Osteocyte (in vitro differentiated cells): Measurements from ENCODE around the gene PTAR1. TPM values are rescaled to one million over a fixed set of nuclear protein-coding genes. Genes with fewer than 3 reads are reported as not detected.

Experiments used
- DNase-seq: peaks from one replicate; pipeline ENCODE4 v3.0.0; 2021; ENCODE audit warnings: mixed read lengths; ENCODE audit not compliant: unreplicated experiment; ENCODE audit errors: extremely low spot score
- H3K27ac Mint-ChIP-seq: one replicate; pipeline ENCODE4 v1.8.0; 2021; ENCODE audit warnings: mild to moderate bottlenecking, mixed read lengths; ENCODE audit not compliant: unreplicated experiment
- H3K27me3 Mint-ChIP-seq: one replicate; pipeline ENCODE4 v1.8.0; 2021; ENCODE audit warnings: mixed read lengths; ENCODE audit not compliant: unreplicated experiment
- H3K36me3 Mint-ChIP-seq: one replicate; pipeline ENCODE4 v1.8.0; 2021; ENCODE audit warnings: mixed read lengths; ENCODE audit not compliant: unreplicated experiment
- H3K4me1 Mint-ChIP-seq: one replicate; pipeline ENCODE4 v1.8.0; 2021; ENCODE audit warnings: mixed read lengths; ENCODE audit not compliant: unreplicated experiment
- H3K4me3 Mint-ChIP-seq: one replicate; pipeline ENCODE4 v1.8.0; 2021; ENCODE audit warnings: mild to moderate bottlenecking, moderate library complexity, mixed read lengths; ENCODE audit not compliant: unreplicated experiment
- H3K9me3 Mint-ChIP-seq: one replicate; pipeline ENCODE4 v1.8.0; 2021; ENCODE audit warnings: mixed read lengths; ENCODE audit not compliant: unreplicated experiment
- total RNA-seq: library from RNA; stranded (reverse); gene quantifications from 2 replicates; pipeline ENCODE4 v1.2.1, GENCODE V29; 2021
- TF ChIP-seq, protein P1 (sequence below): fragments of 200-600 bp; sonication (generic); IDR thresholded peaks from 2 replicates; pipeline ENCODE4 v1.5.0; 2021; ENCODE audit warnings: antibody characterized with exemption, mild to moderate bottlenecking, moderate library complexity

The PTAR1 gene
- total RNA-seq, 1 donor from 2014 or later = 48.8 TPM

GRCh38 chr9:69715825-69716224, 44.0 kb downstream of the PTAR1 start:
- DNase-seq = no peak
- H3K27ac Mint-ChIP-seq = no peak overlapping the region
- H3K4me3 Mint-ChIP-seq = no peak overlapping the region
- H3K27me3 Mint-ChIP-seq = no peaks in the 10 kb centered on the region
- peaks cover 6% of the 10 kb centered on the region for H3K4me1 Mint-ChIP-seq
- TF ChIP-seq, protein P1, sequence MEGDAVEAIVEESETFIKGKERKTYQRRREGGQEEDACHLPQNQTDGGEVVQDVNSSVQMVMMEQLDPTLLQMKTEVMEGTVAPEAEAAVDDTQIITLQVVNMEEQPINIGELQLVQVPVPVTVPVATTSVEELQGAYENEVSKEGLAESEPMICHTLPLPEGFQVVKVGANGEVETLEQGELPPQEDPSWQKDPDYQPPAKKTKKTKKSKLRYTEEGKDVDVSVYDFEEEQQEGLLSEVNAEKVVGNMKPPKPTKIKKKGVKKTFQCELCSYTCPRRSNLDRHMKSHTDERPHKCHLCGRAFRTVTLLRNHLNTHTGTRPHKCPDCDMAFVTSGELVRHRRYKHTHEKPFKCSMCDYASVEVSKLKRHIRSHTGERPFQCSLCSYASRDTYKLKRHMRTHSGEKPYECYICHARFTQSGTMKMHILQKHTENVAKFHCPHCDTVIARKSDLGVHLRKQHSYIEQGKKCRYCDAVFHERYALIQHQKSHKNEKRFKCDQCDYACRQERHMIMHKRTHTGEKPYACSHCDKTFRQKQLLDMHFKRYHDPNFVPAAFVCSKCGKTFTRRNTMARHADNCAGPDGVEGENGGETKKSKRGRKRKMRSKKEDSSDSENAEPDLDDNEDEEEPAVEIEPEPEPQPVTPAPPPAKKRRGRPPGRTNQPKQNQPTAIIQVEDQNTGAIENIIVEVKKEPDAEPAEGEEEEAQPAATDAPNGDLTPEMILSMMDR = no peak
- peaks cover 37% of the 10 kb centered on the region for H3K36me3 Mint-ChIP-seq
- H3K9me3 Mint-ChIP-seq = peaks cover 3% of the 10 kb centered on the region

DNA sequence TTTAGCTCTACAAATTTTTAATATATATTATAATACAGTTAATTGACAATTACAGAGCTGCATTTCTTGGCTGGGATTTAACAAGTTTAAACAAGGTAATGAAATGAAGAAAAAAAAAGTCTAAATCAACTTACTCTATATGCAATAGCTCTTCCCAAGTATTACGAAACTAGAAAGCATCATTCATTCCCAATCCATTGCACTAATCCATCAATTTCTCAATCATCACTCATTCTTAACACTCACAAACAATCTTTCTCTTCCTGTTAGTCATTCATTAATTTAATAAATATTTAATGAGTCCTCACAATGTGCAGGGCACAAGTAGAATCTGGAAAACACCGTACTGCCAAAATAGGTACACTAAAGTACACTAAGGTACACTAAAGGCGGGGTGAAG, 44.7 kb downstream of the PTAR1 start:
- no peak for DNase-seq
- no peak overlapping the region for H3K4me3 Mint-ChIP-seq
- no peak overlapping the region for H3K27ac Mint-ChIP-seq
- H3K4me1 Mint-ChIP-seq = peaks cover 6% of the 10 kb centered on the region
- TF ChIP-seq, protein P1 = no peak
- no peaks in the 10 kb centered on the region for H3K9me3 Mint-ChIP-seq
- H3K36me3 Mint-ChIP-seq = peaks cover 31% of the 10 kb centered on the region
- H3K27me3 Mint-ChIP-seq = no peaks in the 10 kb centered on the region

DNA sequence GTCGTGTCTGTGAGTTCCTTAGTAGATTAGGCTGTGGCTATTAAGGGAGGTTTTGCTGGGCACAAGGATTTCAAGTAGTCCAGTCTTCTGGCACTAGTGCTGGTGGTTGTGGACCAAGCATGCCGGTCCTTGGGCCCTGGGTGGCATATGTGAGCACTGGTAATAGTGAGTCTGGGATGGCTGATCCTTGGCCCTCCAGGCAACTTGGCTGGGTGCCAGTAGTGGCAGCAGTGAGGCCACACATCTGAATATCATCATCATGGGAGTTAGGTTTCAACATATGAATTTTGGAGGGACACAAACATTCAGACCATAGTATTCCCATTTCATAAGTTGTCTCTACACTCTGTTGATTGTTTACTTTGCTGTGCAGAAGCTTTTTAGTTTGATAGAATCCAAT, 62.3 kb downstream of the PTAR1 start:
- Mint-ChIP-seq H3K27me3 (peaks cover 2% of the 10 kb centered on the region), H3K36me3 (peaks cover 13% of the 10 kb centered on the region), H3K4me1 (no peaks in the 10 kb centered on the region), H3K27ac (no peak overlapping the region), H3K9me3 (peaks cover 49% of the 10 kb centered on the region), H3K4me3 (no peak overlapping the region)
- TF ChIP-seq, protein P1 = no peak
- no peak for DNase-seq

- Mint-ChIP-seq H3K27me3 (peaks cover 2% of the 10 kb centered on the region), H3K4me3 (no peak overlapping the region), H3K36me3 (peaks cover 11% of the 10 kb centered on the region), H3K4me1 (no peaks in the 10 kb centered on the region), H3K9me3 (peaks cover 46% of the 10 kb centered on the region), H3K27ac (no peak overlapping the region)
- TF ChIP-seq, protein P1 = no peak
- DNase-seq = no peak
Measured at GRCh38 chr9:69696802-69697201, 63.0 kb downstream of the PTAR1 start.

GRCh38 chr9:69689991-69690538, 69.7 kb downstream of the PTAR1 start:
- no peak for DNase-seq
- Mint-ChIP-seq H3K27ac (no peak overlapping the region), H3K9me3 (peaks cover 12% of the 10 kb centered on the region), H3K4me1 (no peaks in the 10 kb centered on the region), H3K36me3 (no peaks in the 10 kb centered on the region), H3K27me3 (peaks cover 2% of the 10 kb centered on the region), H3K4me3 (no peak overlapping the region)
- TF ChIP-seq, protein P1 = no peak
